HepG2 (cell line): ENCODE data around the gene PDK2. TPM values are rescaled to one million over a fixed set of nuclear protein-coding genes. Genes with fewer than 3 reads are reported as not detected.

Experiments
- BHLHE40 ChIP-seq: IDR thresholded peaks from 2 replicates; pipeline ENCODE4 v1.6.1; 2011; ENCODE audit warnings: low read length, improper control_type of control experiment
- CENPT ChIP-seq: sonication (generic); formaldehyde crosslinking; IDR thresholded peaks from 2 replicates; pipeline ENCODE4 v1.8.0; 2022; ENCODE audit warnings: low read depth, mild to moderate bottlenecking, moderate library complexity, missing genetic modification reagents
- HDAC6 ChIP-seq: fragments of 200-600 bp; sonication (generic); IDR thresholded peaks from 2 replicates; pipeline ENCODE4 v1.7.0; 2017; ENCODE audit warnings: mild to moderate bottlenecking, antibody characterized with exemption, low read length, low read depth
- KMT2A ChIP-seq: sonication (generic); formaldehyde crosslinking; IDR thresholded peaks from 2 replicates; pipeline ENCODE4 v1.4.0; 2020; ENCODE audit warnings: missing genetic modification reagents
- MZF1 ChIP-seq: sonication (generic); formaldehyde crosslinking; IDR thresholded peaks from 2 replicates; pipeline ENCODE4 v1.8.1; 2023; ENCODE audit warnings: mild to moderate bottlenecking, missing genetic modification reagents, borderline replicate concordance
- SP5 ChIP-seq: IDR thresholded peaks from 2 replicates; pipeline ENCODE4 v1.6.1; 2016; ENCODE audit warnings: low read depth, borderline replicate concordance
- ZC3H13 ChIP-seq: sonication (generic); formaldehyde crosslinking; IDR thresholded peaks from 2 replicates; pipeline ENCODE4 v1.8.1; 2023; ENCODE audit warnings: mild to moderate bottlenecking, missing genetic modification reagents, moderate library complexity
- ZNF383 ChIP-seq: sonication (generic); formaldehyde crosslinking; IDR thresholded peaks from 2 replicates; pipeline ENCODE4 v1.4.0; 2020; ENCODE audit warnings: missing genetic modification reagents, mild to moderate bottlenecking, borderline replicate concordance
- ZNF501 ChIP-seq: sonication (generic); formaldehyde crosslinking; IDR thresholded peaks from 2 replicates; pipeline ENCODE4 v1.5.1; 2020; ENCODE audit warnings: mild to moderate bottlenecking, moderate library complexity, missing genetic modification reagents
- ZNF589 ChIP-seq: sonication (generic); formaldehyde crosslinking; conservative IDR thresholded peaks from 2 replicates; pipeline ENCODE4 v1.8.0; 2022; ENCODE audit warnings: mild to moderate bottlenecking, moderate library complexity, missing genetic modification reagents
- ZNF619 ChIP-seq: sonication (generic); formaldehyde crosslinking; IDR thresholded peaks from 2 replicates; pipeline ENCODE4 v1.4.0; 2020; ENCODE audit warnings: mild to moderate bottlenecking, missing genetic modification reagents
- ZNF660 ChIP-seq: sonication (generic); formaldehyde crosslinking; IDR thresholded peaks from 2 replicates; pipeline ENCODE4 v1.5.1; 2020; ENCODE audit warnings: mild to moderate bottlenecking, low read depth, missing genetic modification reagents, borderline replicate concordance
- ZNF761 ChIP-seq: sonication (generic); formaldehyde crosslinking; conservative IDR thresholded peaks from 2 replicates; pipeline ENCODE4 v1.4.0; 2020; ENCODE audit warnings: mild to moderate bottlenecking, missing genetic modification reagents
- ZSCAN29 ChIP-seq: sonication (generic); formaldehyde crosslinking; conservative IDR thresholded peaks from 2 replicates; pipeline ENCODE4 v1.4.0; 2020; ENCODE audit warnings: mild to moderate bottlenecking, missing genetic modification reagents
- polyA plus RNA-seq, 8 experiments: library from polyadenylated mRNA; depleted of rRNA in 3 of 8; stranded (reverse) in 7 of 8; unstranded in 1 of 8; fragments of >200 nt; fragmentation: Illumina TruSeq in 4 of 8; extraction: Trizol in 4 of 8; gene quantifications; 2 replicates each; pipeline versions ENCODE4 v1.2.1 to v1.2.3, GENCODE V29; 2011 to 2016; ENCODE audit warnings: low read depth in 4 of 8, missing spikeins in 1 of 8, mixed read lengths in 1 of 8; ENCODE audit not compliant: insufficient read depth in 1 of 8
- total RNA-seq, 5 experiments: library from RNA; depleted of rRNA; stranded (reverse); fragments of >200 nt; fragmentation: Illumina TruSeq; extraction: Trizol; gene quantifications; 2 replicates each; pipeline ENCODE4 v1.2.3, GENCODE V29; 2016; ENCODE audit warnings: low read depth in 1 of 5
- TF ChIP-seq, protein P1 (sequence below): sonication (generic); formaldehyde crosslinking; IDR thresholded peaks from 2 replicates; pipeline ENCODE4 v1.8.1; 2023; ENCODE audit warnings: missing genetic modification reagents, inconsistent platforms, borderline replicate concordance
- TF ChIP-seq, protein P2 (sequence below): sonication (generic); formaldehyde crosslinking; IDR thresholded peaks from 2 replicates; pipeline ENCODE4 v1.4.0; 2020; ENCODE audit warnings: missing genetic modification reagents, borderline replicate concordance
- TF ChIP-seq, protein P3 (sequence below): sonication (generic); formaldehyde crosslinking; IDR thresholded peaks from 2 replicates; pipeline ENCODE4 v1.9.0; 2021; ENCODE audit warnings: missing genetic modification reagents, mild to moderate bottlenecking, borderline replicate concordance
- TF ChIP-seq, protein P4 (sequence below): sonication (generic); formaldehyde crosslinking; IDR thresholded peaks from 2 replicates; pipeline ENCODE4 v1.4.0; 2020; ENCODE audit warnings: missing genetic modification reagents, borderline replicate concordance
- TF ChIP-seq, protein P5 (sequence below): sonication (generic); formaldehyde crosslinking; IDR thresholded peaks from 2 replicates; pipeline ENCODE4 v1.4.0; 2020; ENCODE audit warnings: missing genetic modification reagents

PDK2 gene
- total and polyA plus RNA-seq, 2 of the 13 experiments (the other 11 are each of a cell fraction or from before 2014, with no cell fraction given), result 18.5 to 59.7 TPM

DNA sequence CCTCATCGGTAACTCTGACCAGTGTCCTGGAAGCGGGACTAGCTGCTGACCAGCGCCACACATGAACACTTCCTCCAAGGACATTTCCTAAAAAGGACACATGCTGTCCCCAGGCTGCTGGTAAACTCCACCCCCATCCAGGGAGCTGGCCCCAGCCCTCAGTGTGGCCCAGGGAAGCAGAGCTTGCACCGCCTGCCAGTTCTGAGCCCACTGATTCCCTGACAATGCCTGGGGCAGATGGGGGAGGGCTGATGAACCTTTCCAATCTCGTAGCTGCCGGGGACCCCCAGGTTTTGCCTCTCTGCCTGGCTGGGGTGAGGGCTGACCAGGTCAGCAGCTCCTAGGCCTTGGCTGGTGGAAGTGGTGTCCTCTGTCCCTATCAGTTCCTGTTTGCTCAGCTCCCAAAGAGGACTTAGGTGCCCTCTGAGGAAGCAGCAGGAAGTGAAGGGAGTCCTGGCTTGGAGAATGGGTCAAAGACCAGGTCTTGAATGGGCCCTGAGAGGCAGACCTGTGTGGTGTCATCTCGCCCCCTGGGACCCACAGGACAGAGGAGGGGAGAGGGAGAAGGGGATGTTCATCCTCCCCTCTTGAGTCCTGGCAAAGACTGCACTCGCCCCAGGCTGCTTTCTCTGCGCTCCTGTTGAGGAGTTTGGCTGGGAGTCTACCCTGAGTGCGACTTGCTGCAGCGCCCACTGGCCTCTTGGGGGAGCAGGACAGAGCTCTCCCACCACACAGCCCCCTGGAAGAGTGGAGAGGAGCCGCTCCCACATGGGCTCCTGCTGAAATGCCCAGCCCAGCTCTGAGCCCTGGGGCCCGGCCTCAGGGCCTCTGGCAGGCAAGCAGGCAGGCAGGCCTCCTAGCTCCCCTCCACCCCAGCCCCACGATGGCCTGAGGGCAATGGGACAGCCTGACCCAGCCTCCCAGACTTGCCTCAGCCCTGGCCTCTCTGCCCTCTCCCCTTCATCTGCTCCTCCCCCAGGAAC, 16.8 kb downstream of the PDK2 start (continued):
- no peak for TF ChIP-seq KMT2A (CRISPR knock-in tag)
- TF ChIP-seq SP5 (CRISPR knock-in tag), result peak; percentile 29; the same call in 1 of the 2 replicates
- TF ChIP-seq, protein P1, sequence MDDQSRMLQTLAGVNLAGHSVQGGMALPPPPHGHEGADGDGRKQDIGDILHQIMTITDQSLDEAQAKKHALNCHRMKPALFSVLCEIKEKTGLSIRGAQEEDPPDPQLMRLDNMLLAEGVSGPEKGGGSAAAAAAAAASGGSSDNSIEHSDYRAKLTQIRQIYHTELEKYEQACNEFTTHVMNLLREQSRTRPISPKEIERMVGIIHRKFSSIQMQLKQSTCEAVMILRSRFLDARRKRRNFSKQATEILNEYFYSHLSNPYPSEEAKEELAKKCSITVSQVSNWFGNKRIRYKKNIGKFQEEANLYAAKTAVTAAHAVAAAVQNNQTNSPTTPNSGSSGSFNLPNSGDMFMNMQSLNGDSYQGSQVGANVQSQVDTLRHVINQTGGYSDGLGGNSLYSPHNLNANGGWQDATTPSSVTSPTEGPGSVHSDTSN (CRISPR knock-in tag), result no peak
- TF ChIP-seq, protein P2, sequence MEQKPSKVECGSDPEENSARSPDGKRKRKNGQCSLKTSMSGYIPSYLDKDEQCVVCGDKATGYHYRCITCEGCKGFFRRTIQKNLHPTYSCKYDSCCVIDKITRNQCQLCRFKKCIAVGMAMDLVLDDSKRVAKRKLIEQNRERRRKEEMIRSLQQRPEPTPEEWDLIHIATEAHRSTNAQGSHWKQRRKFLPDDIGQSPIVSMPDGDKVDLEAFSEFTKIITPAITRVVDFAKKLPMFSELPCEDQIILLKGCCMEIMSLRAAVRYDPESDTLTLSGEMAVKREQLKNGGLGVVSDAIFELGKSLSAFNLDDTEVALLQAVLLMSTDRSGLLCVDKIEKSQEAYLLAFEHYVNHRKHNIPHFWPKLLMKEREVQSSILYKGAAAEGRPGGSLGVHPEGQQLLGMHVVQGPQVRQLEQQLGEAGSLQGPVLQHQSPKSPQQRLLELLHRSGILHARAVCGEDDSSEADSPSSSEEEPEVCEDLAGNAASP, result no peak
- TF ChIP-seq BHLHE40, result no peak
- peak; percentile 54; the same call in 1 of the 2 replicates for TF ChIP-seq ZSCAN29 (CRISPR knock-in tag)
- no peak for TF ChIP-seq CENPT
- TF ChIP-seq, protein P3, sequence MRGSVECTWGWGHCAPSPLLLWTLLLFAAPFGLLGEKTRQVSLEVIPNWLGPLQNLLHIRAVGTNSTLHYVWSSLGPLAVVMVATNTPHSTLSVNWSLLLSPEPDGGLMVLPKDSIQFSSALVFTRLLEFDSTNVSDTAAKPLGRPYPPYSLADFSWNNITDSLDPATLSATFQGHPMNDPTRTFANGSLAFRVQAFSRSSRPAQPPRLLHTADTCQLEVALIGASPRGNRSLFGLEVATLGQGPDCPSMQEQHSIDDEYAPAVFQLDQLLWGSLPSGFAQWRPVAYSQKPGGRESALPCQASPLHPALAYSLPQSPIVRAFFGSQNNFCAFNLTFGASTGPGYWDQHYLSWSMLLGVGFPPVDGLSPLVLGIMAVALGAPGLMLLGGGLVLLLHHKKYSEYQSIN, result no peak
- TF ChIP-seq, protein P4, sequence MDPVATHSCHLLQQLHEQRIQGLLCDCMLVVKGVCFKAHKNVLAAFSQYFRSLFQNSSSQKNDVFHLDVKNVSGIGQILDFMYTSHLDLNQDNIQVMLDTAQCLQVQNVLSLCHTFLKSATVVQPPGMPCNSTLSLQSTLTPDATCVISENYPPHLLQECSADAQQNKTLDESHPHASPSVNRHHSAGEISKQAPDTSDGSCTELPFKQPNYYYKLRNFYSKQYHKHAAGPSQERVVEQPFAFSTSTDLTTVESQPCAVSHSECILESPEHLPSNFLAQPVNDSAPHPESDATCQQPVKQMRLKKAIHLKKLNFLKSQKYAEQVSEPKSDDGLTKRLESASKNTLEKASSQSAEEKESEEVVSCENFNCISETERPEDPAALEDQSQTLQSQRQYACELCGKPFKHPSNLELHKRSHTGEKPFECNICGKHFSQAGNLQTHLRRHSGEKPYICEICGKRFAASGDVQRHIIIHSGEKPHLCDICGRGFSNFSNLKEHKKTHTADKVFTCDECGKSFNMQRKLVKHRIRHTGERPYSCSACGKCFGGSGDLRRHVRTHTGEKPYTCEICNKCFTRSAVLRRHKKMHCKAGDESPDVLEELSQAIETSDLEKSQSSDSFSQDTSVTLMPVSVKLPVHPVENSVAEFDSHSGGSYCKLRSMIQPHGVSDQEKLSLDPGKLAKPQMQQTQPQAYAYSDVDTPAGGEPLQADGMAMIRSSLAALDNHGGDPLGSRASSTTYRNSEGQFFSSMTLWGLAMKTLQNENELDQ (CRISPR knock-in tag), result no peak
- no peak for TF ChIP-seq MZF1 (CRISPR knock-in tag)
- TF ChIP-seq ZNF660, result no peak
- TF ChIP-seq, protein P5, sequence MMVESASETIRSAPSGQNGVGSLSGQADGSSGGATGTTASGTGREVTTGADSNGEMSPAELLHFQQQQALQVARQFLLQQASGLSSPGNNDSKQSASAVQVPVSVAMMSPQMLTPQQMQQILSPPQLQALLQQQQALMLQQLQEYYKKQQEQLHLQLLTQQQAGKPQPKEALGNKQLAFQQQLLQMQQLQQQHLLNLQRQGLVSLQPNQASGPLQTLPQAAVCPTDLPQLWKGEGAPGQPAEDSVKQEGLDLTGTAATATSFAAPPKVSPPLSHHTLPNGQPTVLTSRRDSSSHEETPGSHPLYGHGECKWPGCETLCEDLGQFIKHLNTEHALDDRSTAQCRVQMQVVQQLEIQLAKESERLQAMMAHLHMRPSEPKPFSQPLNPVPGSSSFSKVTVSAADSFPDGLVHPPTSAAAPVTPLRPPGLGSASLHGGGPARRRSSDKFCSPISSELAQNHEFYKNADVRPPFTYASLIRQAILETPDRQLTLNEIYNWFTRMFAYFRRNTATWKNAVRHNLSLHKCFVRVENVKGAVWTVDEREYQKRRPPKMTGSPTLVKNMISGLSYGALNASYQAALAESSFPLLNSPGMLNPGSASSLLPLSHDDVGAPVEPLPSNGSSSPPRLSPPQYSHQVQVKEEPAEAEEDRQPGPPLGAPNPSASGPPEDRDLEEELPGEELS (CRISPR knock-in tag), result no peak
- peak; percentile 65; the same call in 1 of the 2 replicates for TF ChIP-seq ZC3H13 (CRISPR knock-in tag)
- peak; percentile 75; the same call in 1 of the 2 replicates for TF ChIP-seq ZNF619
- no peak for TF ChIP-seq HDAC6
- peak; percentile 55; the same call in 1 of the 2 replicates for TF ChIP-seq ZNF589
- TF ChIP-seq ZNF383 (CRISPR knock-in tag), result 0 out of 2 replicates have a peak, but pooled peaks have one; percentile 21
- TF ChIP-seq ZNF761 (CRISPR knock-in tag), result no peak
- TF ChIP-seq ZNF501 (CRISPR knock-in tag), result 0 out of 2 replicates have a peak, but pooled peaks have one; percentile 40
